ENCODE data around the gene ATG4D. TPM values are rescaled to one million over a fixed set of nuclear protein-coding genes. Genes with fewer than 3 reads are reported as not detected.
A peak's percentile ranks its signal among the peaks of the same experiment; 100 is the strongest.

The ATG4D gene
- total RNA-seq, 6 donors from 2014 or later, result 18.1 to 49.2 (median 27.7) TPM

DNA sequence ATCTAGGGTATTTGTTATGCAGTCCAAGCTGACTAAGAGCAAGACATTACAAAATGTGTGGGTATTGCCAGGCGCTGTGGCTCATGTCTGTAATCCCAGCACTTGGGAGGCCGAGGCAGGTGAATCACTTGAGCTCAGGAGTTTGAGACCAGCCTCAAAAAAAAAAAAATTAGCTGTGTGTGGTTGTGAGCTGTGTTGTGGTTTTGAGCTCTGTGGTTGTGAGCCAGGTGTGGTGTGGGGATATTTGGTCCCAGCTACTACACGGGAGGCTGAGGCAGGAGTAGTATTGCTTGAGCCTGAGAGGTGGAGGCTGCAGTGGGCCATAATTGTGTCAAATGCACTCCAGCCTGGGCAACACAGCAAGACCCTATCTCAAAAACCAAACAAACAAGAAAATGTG is 35.0 kb upstream of the ATG4D start:
- H3K4me1 ChIP-seq, result peaks cover 0 to 9% (median 4%) of the 10 kb centered on the region in 4 donors
- ATAC-seq (ENCODE audit: low FRiP score in 2 of 2), result no peak
- H3K27ac ChIP-seq, result no peak overlapping the region
- no peak overlapping the region for H3K4me3 ChIP-seq
- no peak for TF ChIP-seq POLR2A (IDR thresholded peaks at IDR 0.05)
- no peak for TF ChIP-seq EP300 (IDR thresholded peaks at IDR 0.05)
- no peak for TF ChIP-seq POLR2AphosphoS5 (IDR thresholded peaks at IDR 0.05)
- TF ChIP-seq, protein P1, sequence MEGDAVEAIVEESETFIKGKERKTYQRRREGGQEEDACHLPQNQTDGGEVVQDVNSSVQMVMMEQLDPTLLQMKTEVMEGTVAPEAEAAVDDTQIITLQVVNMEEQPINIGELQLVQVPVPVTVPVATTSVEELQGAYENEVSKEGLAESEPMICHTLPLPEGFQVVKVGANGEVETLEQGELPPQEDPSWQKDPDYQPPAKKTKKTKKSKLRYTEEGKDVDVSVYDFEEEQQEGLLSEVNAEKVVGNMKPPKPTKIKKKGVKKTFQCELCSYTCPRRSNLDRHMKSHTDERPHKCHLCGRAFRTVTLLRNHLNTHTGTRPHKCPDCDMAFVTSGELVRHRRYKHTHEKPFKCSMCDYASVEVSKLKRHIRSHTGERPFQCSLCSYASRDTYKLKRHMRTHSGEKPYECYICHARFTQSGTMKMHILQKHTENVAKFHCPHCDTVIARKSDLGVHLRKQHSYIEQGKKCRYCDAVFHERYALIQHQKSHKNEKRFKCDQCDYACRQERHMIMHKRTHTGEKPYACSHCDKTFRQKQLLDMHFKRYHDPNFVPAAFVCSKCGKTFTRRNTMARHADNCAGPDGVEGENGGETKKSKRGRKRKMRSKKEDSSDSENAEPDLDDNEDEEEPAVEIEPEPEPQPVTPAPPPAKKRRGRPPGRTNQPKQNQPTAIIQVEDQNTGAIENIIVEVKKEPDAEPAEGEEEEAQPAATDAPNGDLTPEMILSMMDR (IDR thresholded peaks at IDR 0.05), result no peak
- no peak for DNase-seq
- no peaks in the 10 kb centered on the region for H3K36me3 ChIP-seq
- H3K27me3 ChIP-seq, result peaks cover 0 to 10% (median 1%) of the 10 kb centered on the region in 4 donors
- no peaks in the 10 kb centered on the region for H3K9me3 ChIP-seq
- 77 to 90% methylated on average over 3 of the region's 3 CpGs for WGBS, 2 donors

DNA sequence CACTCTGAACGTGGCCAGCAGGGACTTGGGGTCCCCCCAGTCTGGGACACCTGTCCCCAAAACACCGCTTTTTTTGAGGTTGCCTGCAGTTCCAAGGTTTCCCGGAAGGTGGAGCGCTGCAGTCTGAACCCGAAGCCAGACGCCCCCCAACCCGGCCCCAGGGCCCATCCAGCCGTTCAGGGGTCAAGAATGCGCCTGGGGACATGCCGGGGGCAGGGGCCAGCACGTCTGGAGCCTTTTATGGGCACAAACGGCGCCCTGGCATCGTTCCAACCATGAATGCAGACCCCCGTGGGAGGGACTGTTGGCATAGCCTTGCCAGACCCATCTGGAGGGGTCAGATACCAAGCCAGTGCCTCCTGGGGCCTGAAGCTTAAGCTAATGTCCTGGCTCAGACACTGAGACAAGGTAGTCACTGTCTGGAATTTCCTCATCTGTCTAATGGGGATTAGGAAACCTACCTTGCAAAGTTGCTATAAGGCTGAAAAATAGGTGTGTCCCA is 33.4 kb upstream of the ATG4D start:
- DNase-seq (peak in 1 of 2 donors; percentile 62), ATAC-seq (ENCODE audit: low FRiP score in 2 of 2) (peak in 1 of 2 donors; percentile 40)
- peaks cover 0 to 25% (median 14%) of the 10 kb centered on the region in 4 donors for H3K27me3 ChIP-seq
- TF ChIP-seq, protein P1 (IDR thresholded peaks at IDR 0.05), result peak; percentile 49 to 69 (median 55)
- TF ChIP-seq EP300 (IDR thresholded peaks at IDR 0.05), result no peak
- no peaks in the 10 kb centered on the region for H3K9me3 ChIP-seq
- H3K36me3 ChIP-seq, result no peaks in the 10 kb centered on the region
- H3K4me1 ChIP-seq, result peaks cover 4 to 21% (median 5%) of the 10 kb centered on the region in 4 donors
- WGBS, 2 donors, result 3 to 9% methylated on average over 7 to 12 of the region's 15 CpGs
- no peak overlapping the region for H3K4me3 ChIP-seq
- H3K27ac ChIP-seq, result no peak overlapping the region

DNA sequence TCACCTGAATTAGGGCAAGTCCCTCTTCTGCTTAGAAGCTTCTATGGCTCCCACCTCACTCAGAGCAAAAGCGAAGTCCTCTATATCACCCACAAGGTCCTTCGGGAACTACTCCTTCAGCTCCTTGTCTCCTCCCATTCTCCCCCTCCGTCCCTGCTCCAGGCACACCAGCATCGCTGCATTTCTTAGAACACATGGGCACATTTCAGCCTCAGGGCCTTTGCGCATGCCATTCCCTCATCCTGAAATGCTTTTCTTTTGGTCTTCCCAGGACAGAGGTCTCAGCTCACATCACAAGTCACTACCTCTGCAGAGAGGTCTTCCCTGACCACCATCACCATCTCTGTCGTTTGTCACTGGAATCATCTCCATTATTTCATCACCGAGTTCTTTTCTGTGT is 30.5 kb upstream of the ATG4D start:
- ATAC-seq (ENCODE audit: low FRiP score in 2 of 2) (no peak), DNase-seq (no peak)
- H3K27me3 ChIP-seq, result peaks cover 3 to 40% (median 24%) of the 10 kb centered on the region in 4 donors
- no peaks in the 10 kb centered on the region for H3K36me3 ChIP-seq
- peaks cover 14 to 35% (median 19%) of the 10 kb centered on the region in 4 donors for H3K4me1 ChIP-seq
- H3K27ac ChIP-seq, result no peak overlapping the region
- no peaks in the 10 kb centered on the region for H3K9me3 ChIP-seq
- WGBS, 2 donors, result 79 to 85% methylated on average over 7 of the region's 7 CpGs
- no peak overlapping the region for H3K4me3 ChIP-seq
- TF ChIP-seq EP300 (IDR thresholded peaks at IDR 0.05) (no peak), POLR2A (IDR thresholded peaks at IDR 0.05) (no peak), POLR2AphosphoS5 (IDR thresholded peaks at IDR 0.05) (no peak)
- TF ChIP-seq, protein P1 (IDR thresholded peaks at IDR 0.05), result no peak

DNA sequence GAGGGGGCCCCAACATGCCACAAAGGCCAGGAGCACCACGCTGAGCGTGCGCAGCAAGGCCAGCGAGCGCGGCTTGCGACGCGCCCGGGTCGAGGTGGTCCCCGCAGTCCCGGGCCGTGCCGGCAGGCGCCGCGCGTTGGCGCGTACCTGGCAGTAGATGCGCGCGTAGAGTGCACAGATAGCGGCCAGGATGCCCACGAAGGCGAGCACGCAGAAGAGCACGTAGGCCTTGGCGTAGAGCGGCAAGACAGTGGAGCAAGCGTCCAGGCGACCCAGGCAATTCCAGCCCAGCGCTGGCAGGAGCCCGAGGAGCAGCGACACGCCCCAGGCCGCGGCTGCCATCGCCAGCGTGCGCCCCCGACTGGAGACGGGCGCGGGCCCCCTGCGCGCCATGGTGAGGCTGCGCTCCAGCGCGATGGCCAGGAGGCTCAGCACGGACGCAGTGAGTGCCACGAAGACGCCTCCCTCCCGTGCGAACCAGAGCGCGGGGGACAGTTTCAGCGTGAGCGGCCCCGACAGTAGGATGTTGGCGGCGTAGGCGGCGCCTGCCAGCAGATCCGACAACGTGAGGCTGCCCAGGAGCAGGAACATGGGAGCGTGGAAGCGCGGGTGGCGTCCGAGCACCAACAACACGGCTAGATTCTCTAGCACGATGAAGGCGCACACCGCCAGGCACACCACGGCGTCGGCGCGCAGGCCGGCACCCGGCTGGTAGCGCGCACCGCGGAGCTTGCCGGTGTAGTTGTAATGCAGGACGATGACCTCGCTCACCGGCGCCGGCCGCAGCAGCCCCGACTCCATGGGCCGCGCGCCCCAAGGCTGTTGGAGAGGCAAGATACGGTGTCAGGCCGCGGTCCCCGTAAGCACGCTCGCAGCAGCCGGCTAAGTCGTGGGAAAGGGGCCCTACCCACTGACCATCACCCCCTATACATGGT is 29.2 kb upstream of the ATG4D start:
- ATAC-seq (ENCODE audit: low FRiP score in 2 of 2), result no peak
- 9 to 24% methylated on average over 28 to 46 of the region's 107 CpGs for WGBS, 2 donors
- peak in 1 of 2 donors; percentile 84 for DNase-seq

More for the DNA sequence above, 29.2 kb upstream of the ATG4D start:
- Histone ChIP-seq H3K4me1 (peaks cover 17 to 44% (median 24%) of the 10 kb centered on the region in 4 donors), H3K36me3 (no peaks in the 10 kb centered on the region), H3K27ac (no peak overlapping the region), H3K27me3 (peaks cover 3 to 49% (median 29%) of the 10 kb centered on the region in 4 donors), H3K9me3 (no peaks in the 10 kb centered on the region), H3K4me3 (peak overlapping the region in 1 of 4 donors; percentile 1)
- TF ChIP-seq POLR2A (IDR thresholded peaks at IDR 0.05) (no peak), POLR2AphosphoS5 (IDR thresholded peaks at IDR 0.05) (no peak)
- TF ChIP-seq, protein P1 (IDR thresholded peaks at IDR 0.05), result peak in 1 of 6 experiments; percentile 35

All from upper lobe of left lung (tissue), 6 donors.